Spleen (tissue), 11 donors: ENCODE data around the gene UQCRC1. TPM values are rescaled to one million over a fixed set of nuclear protein-coding genes. Genes with fewer than 3 reads are reported as not detected.

ENCODE experiments used
- DNase-seq: peaks from one replicate; pipeline ENCODE4 v3.0.0-alpha.2; 2020
- H3K27ac ChIP-seq, 8 donors: fragments of 200-600 bp; sonication (generic) in 7 of 8; 1 replicate in 4 of 8; 2 replicates in 4 of 8; pipeline versions ENCODE4 v1.5.0 to v1.8.0; 2016 to 2021; ENCODE audit warnings: inconsistent platforms in 4 of 8, mild to moderate bottlenecking in 4 of 8, moderate library complexity in 1 of 8
- H3K27me3 ChIP-seq, 7 donors: fragments of 200-600 bp; sonication (generic) in 6 of 7; replicated peaks in 1 of 7; 1 replicate in 4 of 7; 2 replicates in 3 of 7; pipeline versions ENCODE4 v1.5.0 to v1.8.0; 2016 to 2021; ENCODE audit warnings: inconsistent platforms in 3 of 7, mild to moderate bottlenecking in 1 of 7
- H3K36me3 ChIP-seq, 6 donors: fragments of 200-600 bp; sonication (generic) in 5 of 6; 1 replicate in 4 of 6; 2 replicates in 2 of 6; pipeline versions ENCODE4 v1.5.0 to v1.8.0; 2016 to 2021; ENCODE audit warnings: inconsistent platforms in 2 of 6
- H3K4me1 ChIP-seq, 6 donors: fragments of 200-600 bp; sonication (generic) in 5 of 6; 1 replicate in 3 of 6; 2 replicates in 3 of 6; pipeline versions ENCODE4 v1.5.0 to v1.8.0; 2016 to 2021; ENCODE audit warnings: inconsistent platforms in 3 of 6
- H3K4me3 ChIP-seq, 8 donors: fragments of 200-600 bp; sonication (generic) in 7 of 8; 1 replicate in 4 of 8; 2 replicates in 4 of 8; pipeline versions ENCODE4 v1.5.0 to v1.8.0; 2016 to 2021; ENCODE audit warnings: inconsistent platforms in 4 of 8, mild to moderate bottlenecking in 4 of 8, moderate library complexity in 2 of 8
- H3K9me3 ChIP-seq, 8 donors: fragments of 200-600 bp; sonication (generic) in 7 of 8; 1 replicate in 4 of 8; 2 replicates in 4 of 8; pipeline versions ENCODE4 v1.5.0 to v1.8.0; 2016 to 2021; ENCODE audit warnings: inconsistent platforms in 4 of 8
- CTCF ChIP-seq, 11 experiments: fragments of 200-600 bp in 7 of 11; fragments of 450-650 bp in 4 of 11; sonication (generic) in 4 of 11; IDR thresholded peaks in 8 of 11; conservative IDR thresholded peaks in 3 of 11; 1 replicate in 7 of 11; 2 replicates in 4 of 11; pipeline versions ENCODE4 v1.4.0 to v1.8.0; 2016 to 2021; ENCODE audit warnings: antibody characterized with exemption in 11 of 11, inconsistent platforms in 4 of 11, mild to moderate bottlenecking in 1 of 11
- POLR2A ChIP-seq, 3 donors: fragments of 450-650 bp; IDR thresholded peaks; one replicate each; pipeline ENCODE4 v1.5.1; 2017; ENCODE audit warnings: antibody characterized with exemption in 3 of 3, mild to moderate bottlenecking in 1 of 3
- POLR2AphosphoS5 ChIP-seq, 3 donors: sonication (generic); formaldehyde crosslinking; IDR thresholded peaks; one replicate each; pipeline ENCODE4 v1.5.1; 2017; ENCODE audit warnings: antibody characterized with exemption in 3 of 3
- WGBS, 5 donors: extraction: QIAGEN DNeasy Blood & Tissue Kit in 3 of 5; methylation state at CpG; one replicate each; pipeline versions ENCODE4 v1.1.5 to v1.1.7; 2013 to 2018; 5-methylcytosine and 5-hydroxymethylcytosine counted together
- intact Hi-C: fragments of 100-400 bp; cut with DNase I; formaldehyde crosslinking; loops from one replicate; pipeline ENCODE4 v1.15.0; 2023; ENCODE audit warnings: low total_unique reads
- polyA plus RNA-seq, 3 donors: library from polyadenylated mRNA; stranded (reverse); fragments of 200-250 nt; gene quantifications; one replicate each; pipeline ENCODE4 v1.2.1, GENCODE V29; 2013
- total RNA-seq, 7 donors: library from RNA; depleted of rRNA in 3 of 7; stranded (reverse); fragments of >200 nt in 3 of 7; fragmentation: NEBNext Ultra II Directional in 4 of 7; extraction: Animal tissue kit (Norgen Biotek cat#: 25700) in 4 of 7; gene quantifications; one replicate each; pipeline versions ENCODE4 v1.1.0 to v1.2.1, GENCODE V29; 2016 to 2021
- donor health status: healthy with polysubstance abuse.
- donor health status: DM: no; HTN: no; CAD: no; lungs with moderate emphysema.
- donor health status: DM: no; HTN: no; CAD: no.
- donor health status: Bipolar disorder and iron deficiency.
- donor health status: healthy.
- donor health status: DM: no; HTN: no; CAD: no.
- donor health status: DM: yes; HTN: yes; CAD: no.

The UQCRC1 gene
- total and polyA plus RNA-seq, 10 donors: 88.6 to 222 (median 128) TPM

- 67 to 89% (median 82%) methylated on average over 5 of the region's 5 CpGs for WGBS, 5 donors
Observed at GRCh38 chr3:48567090-48567489, 42.4 kb downstream of the UQCRC1 start.

GRCh38 chr3:48566401-48566760, 43.1 kb downstream of the UQCRC1 start:
- Histone ChIP-seq H3K4me1 (peaks cover 0 to 33% (median 8%) of the 10 kb centered on the region in 6 donors), H3K36me3 (no peaks in the 10 kb centered on the region), H3K9me3 (no peaks in the 10 kb centered on the region), H3K27ac (peak overlapping the region in 1 of 8 donors; percentile 27), H3K4me3 (no peak overlapping the region), H3K27me3 (no peaks in the 10 kb centered on the region)
- 86 to 94% (median 87%) methylated on average over 7 to 9 of the region's 9 CpGs for WGBS, 5 donors
- no peak for DNase-seq
- intact Hi-C loops: no loop called here
- TF ChIP-seq CTCF (IDR thresholded peaks at IDR 0.05 in 8 of 11, conservative IDR thresholded peaks at IDR 0.05 in 3 of 11): no peak
- no peak for TF ChIP-seq POLR2A (IDR thresholded peaks at IDR 0.05)
- TF ChIP-seq POLR2AphosphoS5 (IDR thresholded peaks at IDR 0.05): no peak

More at GRCh38 chr3:48567090-48567489, 42.4 kb downstream of the UQCRC1 start:
- H3K4me1 ChIP-seq: peaks cover 0 to 32% (median 5%) of the 10 kb centered on the region in 6 donors
- no peak overlapping the region for H3K27ac ChIP-seq
- no peaks in the 10 kb centered on the region for H3K9me3 ChIP-seq
- H3K4me3 ChIP-seq: no peak overlapping the region
- H3K36me3 ChIP-seq: no peaks in the 10 kb centered on the region
- no peaks in the 10 kb centered on the region for H3K27me3 ChIP-seq
- DNase-seq: no peak
- TF ChIP-seq CTCF (IDR thresholded peaks at IDR 0.05 in 8 of 11, conservative IDR thresholded peaks at IDR 0.05 in 3 of 11): no peak
- no peak for TF ChIP-seq POLR2A (IDR thresholded peaks at IDR 0.05)
- TF ChIP-seq POLR2AphosphoS5 (IDR thresholded peaks at IDR 0.05): no peak
- intact Hi-C loops: no loop called here

GRCh38 chr3:48565591-48566400, 43.6 kb downstream of the UQCRC1 start:
- 44 to 59% (median 55%) methylated on average over 5 to 7 of the region's 7 CpGs for WGBS, 5 donors

More at GRCh38 chr3:48565591-48566400, 43.6 kb downstream of the UQCRC1 start:
- no peak for DNase-seq
- peak overlapping the region in 1 of 8 donors; percentile 27 for H3K27ac ChIP-seq
- H3K9me3 ChIP-seq: no peaks in the 10 kb centered on the region
- intact Hi-C loops: no loop called here
- H3K4me1 ChIP-seq: peaks cover 0 to 38% (median 13%) of the 10 kb centered on the region in 6 donors
- no peaks in the 10 kb centered on the region for H3K36me3 ChIP-seq
- TF ChIP-seq POLR2A (IDR thresholded peaks at IDR 0.05): no peak
- no peak for TF ChIP-seq POLR2AphosphoS5 (IDR thresholded peaks at IDR 0.05)
- TF ChIP-seq CTCF (IDR thresholded peaks at IDR 0.05 in 8 of 11, conservative IDR thresholded peaks at IDR 0.05 in 3 of 11): no peak
- H3K27me3 ChIP-seq: no peaks in the 10 kb centered on the region
- H3K4me3 ChIP-seq: no peak overlapping the region
